Measurements from ENCODE around the gene SLC7A9.
"Not testable (repeated sequence)": the region's sequence is repeated elsewhere in the genome, so short reads cannot be mapped to it uniquely, and the experiment has no call there.

Gene SLC7A9

GRCh38 chr19:32868206-32868950 lies 1.2 kb downstream of the SLC7A9 start:
- TF ChIP-seq, protein P1, sequence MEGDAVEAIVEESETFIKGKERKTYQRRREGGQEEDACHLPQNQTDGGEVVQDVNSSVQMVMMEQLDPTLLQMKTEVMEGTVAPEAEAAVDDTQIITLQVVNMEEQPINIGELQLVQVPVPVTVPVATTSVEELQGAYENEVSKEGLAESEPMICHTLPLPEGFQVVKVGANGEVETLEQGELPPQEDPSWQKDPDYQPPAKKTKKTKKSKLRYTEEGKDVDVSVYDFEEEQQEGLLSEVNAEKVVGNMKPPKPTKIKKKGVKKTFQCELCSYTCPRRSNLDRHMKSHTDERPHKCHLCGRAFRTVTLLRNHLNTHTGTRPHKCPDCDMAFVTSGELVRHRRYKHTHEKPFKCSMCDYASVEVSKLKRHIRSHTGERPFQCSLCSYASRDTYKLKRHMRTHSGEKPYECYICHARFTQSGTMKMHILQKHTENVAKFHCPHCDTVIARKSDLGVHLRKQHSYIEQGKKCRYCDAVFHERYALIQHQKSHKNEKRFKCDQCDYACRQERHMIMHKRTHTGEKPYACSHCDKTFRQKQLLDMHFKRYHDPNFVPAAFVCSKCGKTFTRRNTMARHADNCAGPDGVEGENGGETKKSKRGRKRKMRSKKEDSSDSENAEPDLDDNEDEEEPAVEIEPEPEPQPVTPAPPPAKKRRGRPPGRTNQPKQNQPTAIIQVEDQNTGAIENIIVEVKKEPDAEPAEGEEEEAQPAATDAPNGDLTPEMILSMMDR (IDR thresholded peaks at IDR 0.05; ENCODE audit: low read depth, low read length), result no peak
- Histone ChIP-seq H3K9me3 (no peaks in the 10 kb centered on the region), H3K36me3 (no peaks in the 10 kb centered on the region), H3K27me3 (no peaks in the 10 kb centered on the region), H3K4me1 (no peaks in the 10 kb centered on the region), H3K4me3 (ENCODE audit: low read depth, low read length) (no peak overlapping the region)
- DNase-seq, result no peak

DNA sequence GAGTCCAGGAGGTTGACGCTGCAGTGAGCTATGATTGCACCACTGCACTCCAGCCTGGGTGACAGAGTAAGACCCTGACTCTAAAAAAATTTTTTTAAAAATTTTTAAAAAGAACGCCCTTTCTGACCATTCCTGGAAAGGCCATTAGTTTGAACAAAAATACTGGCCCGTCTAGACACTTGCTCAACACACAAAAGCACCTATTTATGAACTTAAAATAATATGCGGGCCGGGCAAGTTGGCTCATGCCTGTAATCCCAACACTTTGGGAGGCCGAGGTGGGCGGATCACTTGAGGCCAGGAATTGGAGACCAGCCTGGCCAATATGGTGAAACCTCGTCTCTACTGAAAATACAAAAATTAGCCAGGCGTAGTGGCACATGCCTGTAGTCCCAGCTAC lies 2.1 kb downstream of the SLC7A9 start:
- not testable (repeated sequence) for H3K27me3 ChIP-seq; H3K4me3 ChIP-seq (ENCODE audit: low read depth, low read length); H3K36me3 ChIP-seq; H3K4me1 ChIP-seq; DNase-seq; H3K9me3 ChIP-seq

GRCh38 chr19:32866564-32867265 lies 2.9 kb downstream of the SLC7A9 start:
- no peaks in the 10 kb centered on the region for H3K36me3 ChIP-seq
- H3K4me3 ChIP-seq (ENCODE audit: low read depth, low read length), result no peak overlapping the region
- TF ChIP-seq, protein P1 (IDR thresholded peaks at IDR 0.05; ENCODE audit: low read depth, low read length), result no peak
- no peaks in the 10 kb centered on the region for H3K4me1 ChIP-seq
- no peaks in the 10 kb centered on the region for H3K9me3 ChIP-seq
- no peak for DNase-seq
- H3K27me3 ChIP-seq, result no peaks in the 10 kb centered on the region

GRCh38 chr19:32866061-32866460 lies 3.5 kb downstream of the SLC7A9 start:
- Histone ChIP-seq H3K9me3 (no peaks in the 10 kb centered on the region), H3K4me3 (ENCODE audit: low read depth, low read length) (no peak overlapping the region), H3K27me3 (no peaks in the 10 kb centered on the region), H3K4me1 (no peaks in the 10 kb centered on the region), H3K36me3 (no peaks in the 10 kb centered on the region)
- TF ChIP-seq, protein P1 (IDR thresholded peaks at IDR 0.05; ENCODE audit: low read depth, low read length), result no peak
- no peak for DNase-seq

GRCh38 chr19:32865326-32865725 lies 4.2 kb downstream of the SLC7A9 start:
- Histone ChIP-seq H3K9me3 (no peaks in the 10 kb centered on the region), H3K4me3 (ENCODE audit: low read depth, low read length) (no peak overlapping the region)

DNA sequence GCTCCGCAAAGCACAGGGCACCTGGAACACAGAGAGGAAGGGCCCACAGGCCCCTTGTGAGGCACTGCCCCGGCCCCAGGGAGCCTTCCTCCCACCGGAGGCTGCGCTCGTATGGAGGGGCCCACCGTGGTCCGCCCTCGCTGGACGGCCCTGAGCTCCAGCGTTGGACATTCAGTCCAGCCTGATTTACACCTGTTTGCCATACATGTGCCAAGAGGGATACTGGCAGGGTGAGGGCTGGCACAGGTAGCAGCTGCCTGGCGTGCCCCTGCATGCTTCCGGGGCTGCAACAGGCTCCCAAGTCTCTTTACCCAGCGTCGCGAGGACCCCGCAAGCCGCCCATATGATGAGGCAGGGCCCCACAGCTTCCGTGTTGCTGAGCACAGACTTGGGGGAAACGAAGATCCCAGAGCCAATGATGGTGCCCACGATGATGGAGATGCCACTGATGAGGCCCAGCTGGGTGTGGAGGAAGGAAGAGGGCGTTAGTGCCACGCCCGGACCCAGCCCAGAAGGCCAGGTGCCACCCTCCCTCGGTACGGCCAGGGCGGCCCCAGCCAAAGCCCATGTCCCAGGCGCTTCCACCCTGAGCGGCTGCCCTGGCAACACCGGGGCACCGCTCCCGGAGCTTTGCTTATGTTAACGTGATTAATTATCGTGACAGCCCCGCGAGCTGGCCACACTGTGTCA lies 5.1 kb downstream of the SLC7A9 start:
- TF ChIP-seq, protein P1 (IDR thresholded peaks at IDR 0.05; ENCODE audit: low read depth, low read length), result no peak
- H3K36me3 ChIP-seq, result no peaks in the 10 kb centered on the region
- no peaks in the 10 kb centered on the region for H3K27me3 ChIP-seq
- no peak for DNase-seq
- H3K4me1 ChIP-seq, result no peaks in the 10 kb centered on the region
- H3K4me3 ChIP-seq (ENCODE audit: low read depth, low read length), result no peak overlapping the region
- no peaks in the 10 kb centered on the region for H3K9me3 ChIP-seq

More at GRCh38 chr19:32865326-32865725, 4.2 kb downstream of the SLC7A9 start:
- Histone ChIP-seq H3K36me3 (no peaks in the 10 kb centered on the region), H3K27me3 (no peaks in the 10 kb centered on the region), H3K4me1 (no peaks in the 10 kb centered on the region)
- TF ChIP-seq, protein P1 (IDR thresholded peaks at IDR 0.05; ENCODE audit: low read depth, low read length), result no peak
- DNase-seq, result no peak
